ENCODE results near the gene NECAB2. TPM values are rescaled to one million over a fixed set of nuclear protein-coding genes. Genes with fewer than 3 reads are reported as not detected.

The NECAB2 gene
- total and polyA plus RNA-seq, 7 experiments from 2014 or later: not detected

- Histone ChIP-seq H3K27ac (ENCODE audit: low read depth, low read length) (no peak within 1 kb of the TSS), H3K9me3 (ENCODE audit: control insufficient read depth in 2 of 3, low read length in 3 of 3) (no peaks in the 10 kb centered on the region), H3K27me3 (ENCODE audit: control insufficient read depth in 2 of 2, insufficient read depth in 2 of 2, low read length in 2 of 2) (peaks cover 0 to 6% of the 10 kb centered on the region in 2 donors), H3K36me3 (ENCODE audit: control insufficient read depth in 2 of 3, insufficient read depth in 3 of 3, low read length in 3 of 3) (no peaks in the 10 kb centered on the region), H3K4me1 (ENCODE audit: control insufficient read depth in 2 of 2, insufficient read depth in 2 of 2, low read length in 2 of 2) (peaks cover 0 to 14% of the 10 kb centered on the region in 2 donors), H3K4me3 (ENCODE audit: low read length) (no peak within 1 kb of the TSS)
- ChIA-PET CTCF (interaction anchor here (0.6 kb wide), 1 partner anchor 219 kb away, joined by 3 read pairs; no protein-coding TSS in a partner anchor), POLR2A (no interaction called here)
- Mint-ChIP-seq H3K4me1 (peaks cover 0 to 12% (median 9%) of the 10 kb centered on the region in 7 donors), H3K27ac (peak within 1 kb of the TSS in 1 of 9 donors; percentile 63), H3K27me3 (peaks cover 7 to 36% (median 17%) of the 10 kb centered on the region in 5 donors), H3K9me3 (no peaks in the 10 kb centered on the region), H3K36me3 (no peaks in the 10 kb centered on the region), H3K4me3 (peak within 1 kb of the TSS in 9 of 10 donors; percentile 48 to 86 (median 66))
- intact Hi-C loops (cut with micrococcal nuclease): loop anchor here (2.0 to 10.0 kb wide), 3 partner anchors 112 to 234 kb away; partner anchors contain the start of gene TAF1C (in 1 of the 2)
- ATAC-seq (peak; percentile 84), DNase-seq (peak in 4 of 9 donors; percentile 14 to 81 (median 28))
Observed at GRCh38 chr16:83952940-83953795, 14.9 kb upstream of the NECAB2 start, which contains the start of gene OSGIN1. TSS of gene OSGIN1 (plus strand) at chr16:83953240. CDS start at chr16:83957672, 4,432 bp downstream.

- Mint-ChIP-seq H3K4me3 (peak overlapping the region in 9 of 10 donors; percentile 45 to 86 (median 53)), H3K36me3 (no peaks in the 10 kb centered on the region), H3K9me3 (no peaks in the 10 kb centered on the region), H3K4me1 (peaks cover 0 to 12% (median 9%) of the 10 kb centered on the region in 7 donors), H3K27ac (no peak overlapping the region), H3K27me3 (peaks cover 7 to 36% (median 17%) of the 10 kb centered on the region in 5 donors)
- Histone ChIP-seq H3K36me3 (ENCODE audit: control insufficient read depth in 2 of 3, insufficient read depth in 3 of 3, low read length in 3 of 3) (no peaks in the 10 kb centered on the region), H3K9me3 (ENCODE audit: control insufficient read depth in 2 of 3, low read length in 3 of 3) (no peaks in the 10 kb centered on the region), H3K27me3 (ENCODE audit: control insufficient read depth in 2 of 2, insufficient read depth in 2 of 2, low read length in 2 of 2) (peaks cover 0 to 6% of the 10 kb centered on the region in 2 donors), H3K27ac (ENCODE audit: low read depth, low read length) (no peak overlapping the region), H3K4me1 (ENCODE audit: control insufficient read depth in 2 of 2, insufficient read depth in 2 of 2, low read length in 2 of 2) (peaks cover 0 to 14% of the 10 kb centered on the region in 2 donors), H3K4me3 (ENCODE audit: low read length) (no peak overlapping the region)
- ChIA-PET POLR2A (no interaction called here), CTCF (interaction anchor here (0.6 kb wide), 1 partner anchor 218 kb away, joined by 3 read pairs; no protein-coding TSS in a partner anchor)
- peak; percentile 33 for ATAC-seq
- peak in 3 of 9 donors; percentile 14 to 23 (median 19) for DNase-seq
- intact Hi-C loops (cut with micrococcal nuclease): loop anchor here (2.0 to 10.0 kb wide), 3 partner anchors 111 to 233 kb away; partner anchors contain the start of gene TAF1C (in 1 of the 2)
Observed at GRCh38 chr16:83953796-83954576, 14.1 kb upstream of the NECAB2 start.

- peak; percentile 45 for ATAC-seq
- no peak for DNase-seq
- H3K4me3 ChIP-seq (ENCODE audit: low read length): no peak overlapping the region
- peaks cover 0 to 14% of the 10 kb centered on the region in 2 donors for H3K4me1 ChIP-seq (ENCODE audit: control insufficient read depth in 2 of 2, insufficient read depth in 2 of 2, low read length in 2 of 2)
- intact Hi-C loops (cut with micrococcal nuclease): loop anchor here (5.0 to 10.0 kb wide), 2 partner anchors 110 to 127 kb away; no protein-coding TSS in a partner anchor
- H3K27ac ChIP-seq (ENCODE audit: low read depth, low read length): no peak overlapping the region
- Mint-ChIP-seq H3K4me1 (peaks cover 0 to 12% (median 9%) of the 10 kb centered on the region in 7 donors), H3K27ac (no peak overlapping the region), H3K27me3 (peaks cover 7 to 36% (median 17%) of the 10 kb centered on the region in 5 donors), H3K36me3 (peaks cover 0 to 4% (median 0%) of the 10 kb centered on the region in 5 donors), H3K4me3 (peak overlapping the region in 5 of 10 donors; percentile 23 to 68 (median 52)), H3K9me3 (no peaks in the 10 kb centered on the region)
- H3K36me3 ChIP-seq (ENCODE audit: control insufficient read depth in 2 of 3, insufficient read depth in 3 of 3, low read length in 3 of 3): no peaks in the 10 kb centered on the region
- H3K9me3 ChIP-seq (ENCODE audit: control insufficient read depth in 2 of 3, low read length in 3 of 3): no peaks in the 10 kb centered on the region
- H3K27me3 ChIP-seq (ENCODE audit: control insufficient read depth in 2 of 2, insufficient read depth in 2 of 2, low read length in 2 of 2): peaks cover 0 to 6% of the 10 kb centered on the region in 2 donors
- ChIA-PET POLR2A (no interaction called here), CTCF (no interaction called here)
Observed at GRCh38 chr16:83954577-83955016, 13.4 kb upstream of the NECAB2 start.

GRCh38 chr16:83955218-83956130 is 12.6 kb upstream of the NECAB2 start:
- Mint-ChIP-seq H3K36me3 (peaks cover 0 to 8% (median 0%) of the 10 kb centered on the region in 5 donors), H3K4me3 (no peak overlapping the region), H3K27ac (no peak overlapping the region), H3K27me3 (peaks cover 7 to 36% (median 17%) of the 10 kb centered on the region in 5 donors), H3K4me1 (peaks cover 0 to 12% (median 9%) of the 10 kb centered on the region in 7 donors), H3K9me3 (no peaks in the 10 kb centered on the region)
- intact Hi-C loops (cut with micrococcal nuclease): loop anchor here (1.0 to 10.0 kb wide), 4 partner anchors 109 to 551 kb away; no protein-coding TSS in a partner anchor
- CTCF ChIA-PET: interaction anchor here (0.6 to 1.2 kb wide), 2 partner anchors 8 to 302 kb away, joined by 3 read pairs; no protein-coding TSS in a partner anchor
- peaks cover 0 to 6% of the 10 kb centered on the region in 2 donors for H3K27me3 ChIP-seq (ENCODE audit: control insufficient read depth in 2 of 2, insufficient read depth in 2 of 2, low read length in 2 of 2)
- no peak overlapping the region for H3K4me3 ChIP-seq (ENCODE audit: low read length)
- H3K27ac ChIP-seq (ENCODE audit: low read depth, low read length): no peak overlapping the region
- ATAC-seq (no peak), DNase-seq (no peak)
- no peaks in the 10 kb centered on the region for H3K9me3 ChIP-seq (ENCODE audit: control insufficient read depth in 2 of 3, low read length in 3 of 3)
- POLR2A ChIA-PET: no interaction called here
- no peaks in the 10 kb centered on the region for H3K36me3 ChIP-seq (ENCODE audit: control insufficient read depth in 2 of 3, insufficient read depth in 3 of 3, low read length in 3 of 3)
- peaks cover 0 to 14% of the 10 kb centered on the region in 2 donors for H3K4me1 ChIP-seq (ENCODE audit: control insufficient read depth in 2 of 2, insufficient read depth in 2 of 2, low read length in 2 of 2)

- POLR2A ChIA-PET: no interaction called here
- no peak overlapping the region for H3K27ac ChIP-seq (ENCODE audit: low read depth, low read length)
Observed at GRCh38 chr16:83956336-83957289, 11.4 kb upstream of the NECAB2 start.

More at GRCh38 chr16:83956336-83957289, 11.4 kb upstream of the NECAB2 start:
- no peak overlapping the region for H3K4me3 ChIP-seq (ENCODE audit: low read length)
- no peaks in the 10 kb centered on the region for H3K9me3 ChIP-seq (ENCODE audit: control insufficient read depth in 2 of 3, low read length in 3 of 3)
- Mint-ChIP-seq H3K27ac (no peak overlapping the region), H3K4me1 (peaks cover 0 to 12% (median 9%) of the 10 kb centered on the region in 7 donors), H3K36me3 (peaks cover 0 to 8% (median 0%) of the 10 kb centered on the region in 5 donors), H3K27me3 (peaks cover 7 to 36% (median 17%) of the 10 kb centered on the region in 5 donors), H3K4me3 (no peak overlapping the region), H3K9me3 (no peaks in the 10 kb centered on the region)
- CTCF ChIA-PET: interaction anchor here (1.2 to 1.9 kb wide), 2 partner anchors 9 to 219 kb away, joined by 3 to 10 read pairs; no protein-coding TSS in a partner anchor
- peaks cover 0 to 14% of the 10 kb centered on the region in 2 donors for H3K4me1 ChIP-seq (ENCODE audit: control insufficient read depth in 2 of 2, insufficient read depth in 2 of 2, low read length in 2 of 2)
- ATAC-seq (peak; percentile 55), DNase-seq (peak; percentile 24 to 79 (median 56))
- H3K36me3 ChIP-seq (ENCODE audit: control insufficient read depth in 2 of 3, insufficient read depth in 3 of 3, low read length in 3 of 3): no peaks in the 10 kb centered on the region
- intact Hi-C loops (cut with micrococcal nuclease): loop anchor here (1.0 to 10.0 kb wide), 4 partner anchors 108 to 550 kb away; no protein-coding TSS in a partner anchor
- peaks cover 0 to 6% of the 10 kb centered on the region in 2 donors for H3K27me3 ChIP-seq (ENCODE audit: control insufficient read depth in 2 of 2, insufficient read depth in 2 of 2, low read length in 2 of 2)

Data from naive thymus-derived CD4-positive, alpha-beta T cell (primary cell).